ENCODE measurements around the gene MED10.

DNA sequence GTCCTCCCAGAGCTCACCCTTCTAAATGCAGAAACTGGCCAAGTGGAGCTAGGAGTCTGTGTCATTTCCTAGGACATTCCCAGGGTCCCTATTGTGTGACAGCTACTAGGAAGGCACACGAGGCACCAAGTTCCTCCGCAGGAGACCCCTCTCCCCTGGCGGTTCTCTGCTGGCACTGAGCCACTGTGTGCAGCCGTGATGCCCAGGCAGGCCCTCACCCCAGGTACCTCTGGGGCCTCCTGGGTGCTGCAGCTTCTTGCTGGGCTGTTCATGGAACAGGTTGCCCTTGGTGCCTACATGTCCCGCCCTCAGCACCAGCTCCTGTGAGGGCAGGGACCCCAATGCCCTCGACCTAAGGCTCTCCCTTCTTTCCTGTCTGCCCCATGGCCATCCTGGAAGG, 23.1 kb downstream of the MED10 start:
- TF ChIP-seq EZH2 (IDR thresholded peaks at IDR 0.05; ENCODE audit: low read length, unreplicated experiment) = no peak
- TF ChIP-seq, protein P1, sequence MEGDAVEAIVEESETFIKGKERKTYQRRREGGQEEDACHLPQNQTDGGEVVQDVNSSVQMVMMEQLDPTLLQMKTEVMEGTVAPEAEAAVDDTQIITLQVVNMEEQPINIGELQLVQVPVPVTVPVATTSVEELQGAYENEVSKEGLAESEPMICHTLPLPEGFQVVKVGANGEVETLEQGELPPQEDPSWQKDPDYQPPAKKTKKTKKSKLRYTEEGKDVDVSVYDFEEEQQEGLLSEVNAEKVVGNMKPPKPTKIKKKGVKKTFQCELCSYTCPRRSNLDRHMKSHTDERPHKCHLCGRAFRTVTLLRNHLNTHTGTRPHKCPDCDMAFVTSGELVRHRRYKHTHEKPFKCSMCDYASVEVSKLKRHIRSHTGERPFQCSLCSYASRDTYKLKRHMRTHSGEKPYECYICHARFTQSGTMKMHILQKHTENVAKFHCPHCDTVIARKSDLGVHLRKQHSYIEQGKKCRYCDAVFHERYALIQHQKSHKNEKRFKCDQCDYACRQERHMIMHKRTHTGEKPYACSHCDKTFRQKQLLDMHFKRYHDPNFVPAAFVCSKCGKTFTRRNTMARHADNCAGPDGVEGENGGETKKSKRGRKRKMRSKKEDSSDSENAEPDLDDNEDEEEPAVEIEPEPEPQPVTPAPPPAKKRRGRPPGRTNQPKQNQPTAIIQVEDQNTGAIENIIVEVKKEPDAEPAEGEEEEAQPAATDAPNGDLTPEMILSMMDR (conservative IDR thresholded peaks at IDR 0.05; ENCODE audit: low read depth, low read length) = no peak
